ENCODE measurements around the gene SLC8A1.

Gene SLC8A1

DNA sequence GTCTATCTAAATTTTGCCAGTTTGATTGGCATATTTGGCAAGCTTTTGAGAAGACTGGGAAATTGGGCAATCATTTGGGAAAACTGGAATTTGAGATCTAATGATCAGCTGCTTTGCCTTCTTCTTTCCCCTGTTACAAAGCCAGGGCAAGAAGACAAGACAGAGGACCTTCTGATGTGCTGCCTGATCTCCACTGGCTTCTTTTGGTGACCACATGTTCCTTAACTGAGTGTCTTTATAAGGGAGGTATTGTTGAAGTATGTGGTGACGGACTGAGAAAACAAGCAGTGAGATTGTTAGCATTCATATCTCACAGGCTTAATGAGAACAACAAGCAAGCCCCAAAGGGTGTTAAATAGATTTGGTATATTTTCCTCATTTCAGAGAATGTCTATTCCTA, 175.8 kb downstream of the SLC8A1 start:
- no peak overlapping the region for H3K27ac ChIP-seq (replicated peaks)
- DNase-seq (ENCODE audit: low read depth in 1 of 2, low spot score in 1 of 2) = no peak
- H3K4me3 ChIP-seq (replicated peaks; ENCODE audit: insufficient read depth, low read length) = no peak overlapping the region
- no peak for TF ChIP-seq POLR2AphosphoS5 (IDR thresholded peaks at IDR 0.05; ENCODE audit: low read depth)
- TF ChIP-seq REST (IDR thresholded peaks at IDR 0.05; ENCODE audit: insufficient replicate concordance, low read depth) = no peak
- TF ChIP-seq, protein P1, sequence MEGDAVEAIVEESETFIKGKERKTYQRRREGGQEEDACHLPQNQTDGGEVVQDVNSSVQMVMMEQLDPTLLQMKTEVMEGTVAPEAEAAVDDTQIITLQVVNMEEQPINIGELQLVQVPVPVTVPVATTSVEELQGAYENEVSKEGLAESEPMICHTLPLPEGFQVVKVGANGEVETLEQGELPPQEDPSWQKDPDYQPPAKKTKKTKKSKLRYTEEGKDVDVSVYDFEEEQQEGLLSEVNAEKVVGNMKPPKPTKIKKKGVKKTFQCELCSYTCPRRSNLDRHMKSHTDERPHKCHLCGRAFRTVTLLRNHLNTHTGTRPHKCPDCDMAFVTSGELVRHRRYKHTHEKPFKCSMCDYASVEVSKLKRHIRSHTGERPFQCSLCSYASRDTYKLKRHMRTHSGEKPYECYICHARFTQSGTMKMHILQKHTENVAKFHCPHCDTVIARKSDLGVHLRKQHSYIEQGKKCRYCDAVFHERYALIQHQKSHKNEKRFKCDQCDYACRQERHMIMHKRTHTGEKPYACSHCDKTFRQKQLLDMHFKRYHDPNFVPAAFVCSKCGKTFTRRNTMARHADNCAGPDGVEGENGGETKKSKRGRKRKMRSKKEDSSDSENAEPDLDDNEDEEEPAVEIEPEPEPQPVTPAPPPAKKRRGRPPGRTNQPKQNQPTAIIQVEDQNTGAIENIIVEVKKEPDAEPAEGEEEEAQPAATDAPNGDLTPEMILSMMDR (IDR thresholded peaks at IDR 0.05; ENCODE audit: insufficient read depth, low read length) = no peak
- TF ChIP-seq SPI1 (IDR thresholded peaks at IDR 0.05; ENCODE audit: borderline replicate concordance, low read depth) = no peak
- no peak for TF ChIP-seq GABPA (IDR thresholded peaks at IDR 0.05; ENCODE audit: low read depth)
- no peaks in the 10 kb centered on the region for H3K27me3 ChIP-seq (ENCODE audit: insufficient read depth, poor library complexity, severe bottlenecking)

DNA sequence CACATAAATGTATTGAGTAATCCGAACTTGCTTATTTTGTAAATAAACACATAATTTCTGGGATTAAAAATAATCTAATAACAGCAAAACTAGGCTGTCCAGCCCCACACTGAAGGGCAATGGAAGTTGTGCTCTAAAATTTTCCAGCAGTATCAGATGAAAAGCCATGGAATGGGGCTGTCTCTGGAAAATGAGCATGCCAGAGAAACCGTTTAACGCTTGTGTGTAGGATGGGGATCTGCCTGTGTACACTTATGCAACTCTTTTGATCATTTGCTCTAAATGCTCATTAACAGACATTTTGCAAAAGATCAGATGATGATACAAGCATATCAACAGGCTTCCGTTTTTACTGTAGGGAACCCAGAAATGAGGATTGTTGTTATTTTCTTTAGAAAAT, 177.6 kb downstream of the SLC8A1 start:
- TF ChIP-seq GABPA (IDR thresholded peaks at IDR 0.05; ENCODE audit: low read depth) (no peak), SPI1 (IDR thresholded peaks at IDR 0.05; ENCODE audit: borderline replicate concordance, low read depth) (no peak), POLR2AphosphoS5 (IDR thresholded peaks at IDR 0.05; ENCODE audit: low read depth) (no peak), REST (IDR thresholded peaks at IDR 0.05; ENCODE audit: insufficient replicate concordance, low read depth) (no peak)
- TF ChIP-seq, protein P1 (IDR thresholded peaks at IDR 0.05; ENCODE audit: insufficient read depth, low read length) = no peak
- Histone ChIP-seq H3K27ac (replicated peaks) (no peak overlapping the region), H3K4me3 (replicated peaks; ENCODE audit: insufficient read depth, low read length) (no peak overlapping the region), H3K27me3 (ENCODE audit: insufficient read depth, poor library complexity, severe bottlenecking) (no peaks in the 10 kb centered on the region)
- DNase-seq (ENCODE audit: low read depth in 1 of 2, low spot score in 1 of 2) = no peak

DNA sequence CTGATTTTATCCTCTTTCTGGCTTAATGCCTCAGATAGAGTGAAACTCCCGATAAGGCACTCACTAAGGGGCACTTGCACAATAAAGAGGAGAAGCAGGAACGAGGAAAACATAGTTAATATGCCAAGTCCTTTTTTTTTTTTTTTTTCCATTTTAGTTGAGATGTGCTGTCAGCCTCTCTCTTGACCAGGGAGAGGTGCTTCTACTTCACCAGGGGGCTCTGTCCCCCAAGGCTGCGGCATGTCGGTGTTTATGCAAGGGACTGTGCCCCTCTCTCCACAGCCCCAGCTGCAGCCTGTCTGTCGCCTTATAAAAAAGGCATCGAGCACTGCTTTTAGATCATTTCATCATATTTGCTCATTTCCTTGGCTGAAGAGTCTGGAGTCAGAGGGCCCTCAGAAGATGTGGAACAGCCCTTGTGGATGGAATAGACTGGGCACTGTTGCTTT, 178.1 kb downstream of the SLC8A1 start:
- Histone ChIP-seq H3K4me3 (replicated peaks; ENCODE audit: insufficient read depth, low read length) (no peak overlapping the region), H3K27ac (replicated peaks) (no peak overlapping the region), H3K27me3 (ENCODE audit: insufficient read depth, poor library complexity, severe bottlenecking) (no peaks in the 10 kb centered on the region)
- no peak for DNase-seq (ENCODE audit: low read depth in 1 of 2, low spot score in 1 of 2)
- TF ChIP-seq POLR2AphosphoS5 (IDR thresholded peaks at IDR 0.05; ENCODE audit: low read depth) (no peak), SPI1 (IDR thresholded peaks at IDR 0.05; ENCODE audit: borderline replicate concordance, low read depth) (no peak), REST (IDR thresholded peaks at IDR 0.05; ENCODE audit: insufficient replicate concordance, low read depth) (no peak), GABPA (IDR thresholded peaks at IDR 0.05; ENCODE audit: low read depth) (no peak)
- TF ChIP-seq, protein P1 (IDR thresholded peaks at IDR 0.05; ENCODE audit: insufficient read depth, low read length) = no peak

All from HL-60 (cell line).